Lung (tissue), 12 donors: ENCODE measurements around the gene DCAF12L1. TPM values are rescaled to one million over a fixed set of nuclear protein-coding genes. Genes with fewer than 3 reads are reported as not detected.

ENCODE experiments used
- ATAC-seq: fragments of 200-7000 bp; cut with Tn5 transposase; one replicate; pipeline ENCODE4 v1.9.1; 2020; ENCODE audit warnings: moderate number of reproducible peaks; ENCODE audit not compliant: insufficient read depth, low FRiP score
- DNase-seq, 3 donors: peaks; one replicate each; pipeline ENCODE4 v3.0.0-alpha.2; 2013 to 2017
- H3K27ac ChIP-seq, 2 donors: one replicate each; pipeline ENCODE4 v1.5.1; 2013; ENCODE audit warnings: mild to moderate bottlenecking in 2 of 2, moderate library complexity in 2 of 2, control low read depth in 1 of 2, inconsistent platforms in 1 of 2, low read depth in 1 of 2, low read length in 1 of 2
- H3K27me3 ChIP-seq, 3 donors: one replicate each; pipeline ENCODE4 v1.5.1; 2013; ENCODE audit warnings: low read length in 2 of 3; ENCODE audit not compliant: control insufficient read depth in 3 of 3, insufficient read depth in 3 of 3
- H3K36me3 ChIP-seq, 4 donors: one replicate each; pipeline ENCODE4 v1.5.1; 2013; ENCODE audit warnings: low read length in 4 of 4, mild to moderate bottlenecking in 1 of 4, moderate library complexity in 1 of 4; ENCODE audit not compliant: control insufficient read depth in 4 of 4, insufficient read depth in 4 of 4
- H3K4me1 ChIP-seq, 5 donors: one replicate each; pipeline ENCODE4 v1.5.1; 2013; ENCODE audit warnings: low read length in 5 of 5, mild to moderate bottlenecking in 2 of 5, moderate library complexity in 1 of 5; ENCODE audit not compliant: control insufficient read depth in 5 of 5, insufficient read depth in 5 of 5
- H3K4me3 ChIP-seq: one replicate; pipeline ENCODE4 v1.5.1; 2013; ENCODE audit warnings: mild to moderate bottlenecking, control low read depth, moderate library complexity
- H3K9ac ChIP-seq, 2 donors: one replicate each; pipeline ENCODE4 v1.5.1; 2013; ENCODE audit warnings: low read length in 2 of 2, control low read depth in 1 of 2; ENCODE audit not compliant: insufficient read depth in 1 of 2
- H3K9me3 ChIP-seq, 4 donors: one replicate each; pipeline ENCODE4 v1.5.1; 2013; ENCODE audit warnings: low read length in 3 of 4, mild to moderate bottlenecking in 1 of 4, moderate library complexity in 1 of 4; ENCODE audit not compliant: control insufficient read depth in 4 of 4, insufficient read depth in 3 of 4
- CTCF ChIP-seq: IDR thresholded peaks from 2 replicates; pipeline ENCODE4 v1.5.1; 2012; ENCODE audit warnings: mild to moderate bottlenecking; ENCODE audit errors: control extremely low read depth, extremely low read depth
- WGBS, 2 donors: extraction: QIAGEN DNeasy Blood & Tissue Kit; methylation state at CpG; one replicate each; pipeline ENCODE4 v1.1.7; 2013; 5-methylcytosine and 5-hydroxymethylcytosine counted together
- polyA plus RNA-seq, 2 donors: library from polyadenylated mRNA; stranded (reverse); fragments of 200-250 nt; gene quantifications; one replicate each; pipeline ENCODE4 v1.2.1, GENCODE V29; 2013
- total RNA-seq, 2 donors: library from RNA; depleted of rRNA in 1 of 2; stranded (reverse); fragments of >200 nt in 1 of 2; gene quantifications; one replicate each; pipeline ENCODE4 v1.2.1, GENCODE V29; 2014 to 2021
- donor health status: control.
- donor health status: control.
- donor health status: Bipolar disorder and iron deficiency.
- donor health status: healthy.
- donor health status: DM: yes; HTN: yes; CAD: no.

DCAF12L1 gene
- total and polyA plus RNA-seq, 4 donors: not detected

- H3K9me3 ChIP-seq: peaks cover 0 to 7% (median 0%) of the 10 kb centered on the region in 4 donors
- no peak for ATAC-seq
These were observed 4.5 kb upstream of the DCAF12L1 start for GRCh38 chrX:126557151-126557550.

GRCh38 chrX:126551725-126552312, 795 bp downstream of the DCAF12L1 start:
- Histone ChIP-seq H3K4me1 (peaks cover 0 to 4% (median 0%) of the 10 kb centered on the region in 5 donors), H3K27ac (no peak overlapping the region), H3K4me3 (no peak overlapping the region), H3K27me3 (no peaks in the 10 kb centered on the region), H3K9ac (no peak overlapping the region), H3K9me3 (peaks cover 0 to 20% (median 0%) of the 10 kb centered on the region in 4 donors), H3K36me3 (no peaks in the 10 kb centered on the region)
- DNase-seq (no peak), ATAC-seq (peak; percentile 8)
- no peak for TF ChIP-seq CTCF
- WGBS, 2 donors: 78 to 79% methylated on average over 22 to 43 of the region's 43 CpGs

More at GRCh38 chrX:126557151-126557550, 4.5 kb upstream of the DCAF12L1 start:
- Histone ChIP-seq H3K4me3 (no peak overlapping the region), H3K27me3 (no peaks in the 10 kb centered on the region), H3K27ac (no peak overlapping the region), H3K9ac (no peak overlapping the region), H3K36me3 (no peaks in the 10 kb centered on the region), H3K4me1 (peaks cover 0 to 4% (median 0%) of the 10 kb centered on the region in 5 donors)
- WGBS, 2 donors: 20 to 40% methylated on average over 1 of the region's 1 CpG
- DNase-seq: no peak
- TF ChIP-seq CTCF: no peak

GRCh38 chrX:126551306-126551705, 1.3 kb downstream of the DCAF12L1 start:
- Histone ChIP-seq H3K9me3 (peaks cover 0 to 20% (median 0%) of the 10 kb centered on the region in 4 donors), H3K9ac (no peak overlapping the region), H3K4me1 (peaks cover 0 to 4% (median 0%) of the 10 kb centered on the region in 5 donors), H3K36me3 (no peaks in the 10 kb centered on the region), H3K27ac (no peak overlapping the region), H3K27me3 (no peaks in the 10 kb centered on the region), H3K4me3 (no peak overlapping the region)
- WGBS, 2 donors: 86 to 98% methylated on average over 8 to 17 of the region's 17 CpGs
- DNase-seq (no peak), ATAC-seq (no peak)
- TF ChIP-seq CTCF: no peak

- ATAC-seq: no peak
These were observed 1.8 kb downstream of the DCAF12L1 start for GRCh38 chrX:126550816-126551215.

More at GRCh38 chrX:126550816-126551215, 1.8 kb downstream of the DCAF12L1 start:
- H3K36me3 ChIP-seq: no peaks in the 10 kb centered on the region
- H3K27ac ChIP-seq: no peak overlapping the region
- peaks cover 0 to 20% (median 0%) of the 10 kb centered on the region in 4 donors for H3K9me3 ChIP-seq
- TF ChIP-seq CTCF: no peak
- no peak overlapping the region for H3K4me3 ChIP-seq
- no peak for DNase-seq
- H3K4me1 ChIP-seq: peaks cover 0 to 4% (median 0%) of the 10 kb centered on the region in 5 donors
- H3K27me3 ChIP-seq: no peaks in the 10 kb centered on the region
- no peak overlapping the region for H3K9ac ChIP-seq
- WGBS, 2 donors: 64 to 93% methylated on average over 6 of the region's 6 CpGs
